NT2/D1 (cell line): ENCODE data around the gene GJD3.

ENCODE experiments used
- SUZ12 ChIP-seq: IDR thresholded peaks from 2 replicates; pipeline ENCODE4 v1.6.1; 2011; ENCODE audit not compliant: insufficient read length, insufficient read depth; ENCODE audit errors: extremely low read depth
- YY1 ChIP-seq: IDR thresholded peaks from 2 replicates; pipeline ENCODE4 v1.6.1; 2011; ENCODE audit not compliant: insufficient read length, insufficient read depth
- ZNF274 ChIP-seq: IDR thresholded peaks from 2 replicates; pipeline ENCODE4 v1.6.1; 2011; ENCODE audit warnings: mild to moderate bottlenecking, low read depth, low read length

DNA sequence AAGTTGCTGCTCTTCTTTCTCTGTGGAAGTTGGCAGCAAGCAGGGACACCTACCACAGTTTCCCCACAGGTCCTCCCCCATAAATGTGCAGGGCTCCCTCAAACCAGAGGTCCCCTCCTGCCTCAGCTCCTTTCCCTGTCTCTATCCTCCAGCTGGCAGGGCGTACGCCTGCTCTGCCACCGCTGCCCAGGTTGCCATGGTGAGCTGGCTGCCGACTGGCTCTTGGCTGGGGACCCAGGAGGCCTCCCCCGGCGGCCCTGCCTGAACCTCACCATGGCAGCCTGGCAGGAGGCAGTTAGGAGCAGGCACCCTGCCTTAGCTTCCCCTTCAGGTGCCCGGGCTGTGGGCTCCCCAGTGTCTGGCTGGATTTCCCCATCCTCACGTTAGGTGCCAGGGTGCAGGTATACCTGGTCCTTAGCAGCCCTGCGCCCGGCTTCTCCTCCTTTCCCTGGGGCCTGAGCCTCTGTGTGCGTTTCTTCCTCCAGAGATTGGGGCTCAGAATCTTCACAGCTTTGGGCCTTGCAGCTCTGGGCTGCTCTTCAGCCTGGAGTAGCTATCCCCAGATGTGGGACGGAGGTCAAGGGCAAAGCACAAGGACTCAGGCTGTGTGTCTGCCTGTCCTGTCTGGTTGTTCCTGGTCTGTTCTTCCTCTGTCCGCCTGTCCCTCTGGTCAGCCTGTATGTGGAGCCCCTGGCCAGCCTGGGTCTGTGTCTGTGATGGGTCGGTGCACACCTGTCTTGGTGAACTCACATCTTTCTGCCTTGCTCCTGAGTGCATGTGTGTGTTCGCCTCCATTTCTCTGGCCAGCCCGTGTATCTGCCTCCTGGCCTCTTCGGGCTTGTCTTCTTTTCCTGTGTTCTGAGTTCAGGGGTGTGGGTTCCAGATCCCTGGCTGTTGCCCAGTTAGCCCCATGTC is 15.7 kb downstream of the GJD3 start:
- TF ChIP-seq SUZ12 (no peak), YY1 (no peak), ZNF274 (no peak)
